GM18868 (cell line): ENCODE measurements around the gene TMEM106B.
A peak's percentile ranks its signal among the peaks of the same experiment; 100 is the strongest.

Source experiments
- ATAC-seq: cut with Tn5 transposase; IDR thresholded peaks from one replicate; pipeline ENCODE4 v1.9.1; 2021; ENCODE audit warnings: mild to moderate bottlenecking, moderate library complexity; ENCODE audit not compliant: unreplicated experiment

TMEM106B gene

GRCh38 chr7:12226756-12227155, 15.7 kb downstream of the TMEM106B start:
- ATAC-seq = no peak

GRCh38 chr7:12228024-12228423, 16.9 kb downstream of the TMEM106B start:
- no peak for ATAC-seq

- ATAC-seq = no peak
Measured at GRCh38 chr7:12229046-12229445, 18.0 kb downstream of the TMEM106B start.

GRCh38 chr7:12231097-12231496, 20.0 kb downstream of the TMEM106B start:
- no peak for ATAC-seq

GRCh38 chr7:12233175-12233574, 22.1 kb downstream of the TMEM106B start:
- peak; percentile 61 for ATAC-seq

- ATAC-seq = no peak
Measured at GRCh38 chr7:12234334-12234865, 23.3 kb downstream of the TMEM106B start.

GRCh38 chr7:12235970-12236369, 24.9 kb downstream of the TMEM106B start:
- ATAC-seq = no peak

- no peak for ATAC-seq
Measured at GRCh38 chr7:12237007-12237406, 25.9 kb downstream of the TMEM106B start.

- ATAC-seq = no peak
Measured at GRCh38 chr7:12239806-12240205, 28.7 kb downstream of the TMEM106B start.

- ATAC-seq = no peak
Measured at GRCh38 chr7:12244129-12244528, 33.0 kb downstream of the TMEM106B start.

GRCh38 chr7:12244694-12245093, 33.6 kb downstream of the TMEM106B start:
- no peak for ATAC-seq

- ATAC-seq = no peak
Measured at GRCh38 chr7:12249706-12250105, 38.6 kb downstream of the TMEM106B start.

GRCh38 chr7:12250232-12250631, 39.1 kb downstream of the TMEM106B start:
- ATAC-seq = no peak

GRCh38 chr7:12256090-12256489, 45.0 kb downstream of the TMEM106B start:
- no peak for ATAC-seq

- ATAC-seq = peak; percentile 100
Measured at GRCh38 chr7:12257582-12257981, 46.5 kb downstream of the TMEM106B start.

- ATAC-seq = no peak
Measured at GRCh38 chr7:12258074-12258473, 47.0 kb downstream of the TMEM106B start.

- no peak for ATAC-seq
Measured at GRCh38 chr7:12267542-12267941, 56.4 kb downstream of the TMEM106B start.

GRCh38 chr7:12269100-12269895, 58.2 kb downstream of the TMEM106B start:
- no peak for ATAC-seq

- no peak for ATAC-seq
Measured at GRCh38 chr7:12281038-12281437, 69.9 kb downstream of the TMEM106B start.

GRCh38 chr7:12287901-12288300, 76.8 kb downstream of the TMEM106B start:
- ATAC-seq = no peak

- ATAC-seq = no peak
Measured at GRCh38 chr7:12289996-12290395, 78.9 kb downstream of the TMEM106B start.

- no peak for ATAC-seq
Measured at GRCh38 chr7:12290761-12291160, 79.7 kb downstream of the TMEM106B start.

- ATAC-seq = peak; percentile 62
Measured at GRCh38 chr7:12291870-12292269, 80.8 kb downstream of the TMEM106B start.
